HG02943 (cell line): ENCODE results near the gene TNKS2.

Source experiments
- ATAC-seq: cut with Tn5 transposase; IDR thresholded peaks from one replicate; pipeline ENCODE4 v1.9.1; 2021; ENCODE audit warnings: mild to moderate bottlenecking, low read depth, moderate library complexity; ENCODE audit not compliant: unreplicated experiment

Gene TNKS2

DNA sequence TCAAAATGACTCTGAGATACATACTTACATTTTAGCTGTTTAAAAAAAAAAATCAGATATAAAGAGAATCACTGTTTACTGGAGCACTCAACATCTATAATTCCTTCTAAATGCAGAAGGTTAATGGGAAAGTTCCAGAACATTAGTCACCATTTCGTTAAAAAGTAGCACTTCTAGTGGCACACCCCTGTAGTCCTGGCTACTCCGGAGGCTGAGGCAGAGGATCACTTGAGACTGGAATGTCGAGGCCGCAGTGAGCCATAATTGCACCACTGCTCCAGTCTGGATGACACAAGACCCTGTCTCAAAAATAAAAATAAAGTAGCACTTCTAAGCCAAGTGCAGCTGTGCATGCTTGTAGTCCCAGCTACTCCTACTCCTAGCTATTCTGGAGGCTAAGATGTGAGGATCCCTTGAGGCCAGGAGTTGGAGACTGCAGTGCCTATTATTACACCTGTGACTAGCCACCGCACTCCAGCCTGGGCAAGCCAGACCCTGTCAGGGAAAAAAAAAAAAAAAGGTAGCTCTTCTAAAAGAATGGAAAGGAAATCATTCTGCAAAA lies 108.9 kb downstream of the TNKS2 start:
- ATAC-seq, result no peak

GRCh38 chr10:91907914-91908336 lies 109.7 kb downstream of the TNKS2 start:
- ATAC-seq, result no peak

DNA sequence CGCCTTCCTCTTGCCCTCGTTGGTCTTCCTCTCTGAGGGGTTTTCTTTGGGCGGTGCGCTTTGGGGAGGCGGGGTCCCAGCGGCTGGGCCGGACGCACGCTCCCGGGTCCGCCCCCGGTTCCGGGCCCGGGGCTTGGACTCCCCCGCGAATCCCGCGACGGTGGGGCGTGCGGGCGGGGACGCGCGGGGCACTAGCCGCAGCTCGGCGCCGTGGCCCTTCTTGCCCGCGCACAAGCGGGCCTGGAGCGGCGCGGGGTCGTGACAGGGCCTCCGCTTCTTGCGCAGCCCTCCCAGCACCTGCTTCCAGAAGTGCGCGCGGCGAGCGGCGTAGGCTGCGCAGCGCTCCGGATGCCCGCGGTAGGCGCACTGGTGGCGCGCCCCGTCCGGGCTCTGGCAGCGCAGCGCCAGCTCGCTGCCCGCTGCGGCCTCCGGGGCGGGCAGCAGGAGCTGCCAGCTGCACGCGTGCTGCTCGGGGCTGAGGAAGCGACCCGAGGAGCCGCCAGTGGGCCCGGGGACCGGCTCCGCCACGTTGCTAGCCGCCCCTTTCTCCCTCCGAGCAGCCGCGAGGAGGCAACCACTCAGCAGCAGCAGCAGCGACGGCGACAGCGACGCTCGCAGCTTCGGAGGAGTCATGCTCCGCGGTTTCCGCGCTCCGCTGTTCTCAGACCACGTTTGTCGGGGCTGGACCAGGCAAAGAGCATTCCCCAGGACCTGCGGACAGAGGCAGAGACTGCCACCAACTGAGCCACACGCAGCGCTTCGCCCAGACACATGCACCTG lies 110.3 kb downstream of the TNKS2 start:
- ATAC-seq, result peak; percentile 90

GRCh38 chr10:91909117-91909677 lies 111.0 kb downstream of the TNKS2 start, which contains the start of gene FGFBP3:
Gene FGFBP3, minus strand, starts transcription at chr10:91909486. Its CDS starts 517 bp downstream, at chr10:91908969.
- no peak for ATAC-seq

DNA sequence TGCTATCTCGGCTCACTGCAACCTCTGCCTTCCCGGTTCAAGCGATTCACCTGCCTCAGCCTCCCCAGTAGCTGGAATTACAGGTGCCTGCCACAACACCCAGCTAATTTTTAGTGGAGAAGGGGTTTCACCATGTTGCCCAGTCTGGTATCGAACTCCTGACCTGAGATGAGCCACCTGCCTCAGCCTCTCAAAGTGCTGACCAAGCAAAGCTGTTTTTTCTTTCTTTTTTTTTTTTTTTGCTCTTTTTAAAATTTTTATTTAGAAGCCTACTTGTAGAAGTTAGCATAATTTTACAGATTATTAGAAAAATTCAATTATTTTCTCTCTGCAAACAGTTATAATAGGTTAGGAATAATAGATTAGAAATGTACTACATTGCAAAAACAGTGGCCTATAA lies 112.2 kb downstream of the TNKS2 start:
- no peak for ATAC-seq
